Spinal cord (tissue), 10 donors: ENCODE results near the gene LRRC27. TPM values are rescaled to one million over a fixed set of nuclear protein-coding genes. Genes with fewer than 3 reads are reported as not detected.
A peak's percentile ranks its signal among the peaks of the same experiment; 100 is the strongest.

Source experiments
- DNase-seq, 6 donors: peaks; one replicate each; pipeline versions ENCODE4 v3.0.0 to v3.0.0-alpha.2; 2013 to 2015; ENCODE audit warnings: low spot score in 6 of 6, low read depth in 4 of 6
- H3K27ac ChIP-seq: one replicate; pipeline ENCODE4 v1.5.1; 2013; ENCODE audit warnings: low read depth, low read length, control low read depth
- H3K27me3 ChIP-seq: one replicate; pipeline ENCODE4 v1.6.1; 2013; ENCODE audit warnings: low read length; ENCODE audit not compliant: control insufficient read depth, insufficient read depth
- H3K36me3 ChIP-seq: one replicate; pipeline ENCODE4 v1.6.1; 2013; ENCODE audit warnings: low read length; ENCODE audit not compliant: control insufficient read depth, insufficient read depth
- H3K4me1 ChIP-seq: one replicate; pipeline ENCODE4 v1.6.1; 2013; ENCODE audit warnings: low read length; ENCODE audit not compliant: control insufficient read depth, insufficient read depth
- H3K4me3 ChIP-seq: one replicate; pipeline ENCODE4 v1.5.1; 2013; ENCODE audit warnings: low read depth, low read length, control low read depth
- H3K9me3 ChIP-seq: one replicate; pipeline ENCODE4 v1.6.1; 2013; ENCODE audit warnings: low read length; ENCODE audit not compliant: control insufficient read depth, insufficient read depth
- WGBS: methylation state at CpG from one replicate; pipeline ENCODE4 v1.1.5; 2013; ENCODE audit warnings: missing lambda C conversion rate; ENCODE audit not compliant: insufficient coverage; 5-methylcytosine and 5-hydroxymethylcytosine counted together
- polyA plus RNA-seq, 2 donors: library from polyadenylated mRNA; unstranded; fragments of 120-200 nt; gene quantifications; one replicate each; pipeline ENCODE4 v1.2.1, GENCODE V29; 2013; ENCODE audit not compliant: insufficient read length in 2 of 2
- total RNA-seq, 2 donors: library from RNA; depleted of rRNA in 1 of 2; stranded (reverse); fragments of 120-200 nt in 1 of 2; fragments of >200 nt in 1 of 2; gene quantifications; one replicate each; pipeline versions ENCODE4 v1.2.3 to v1.2.4, GENCODE V29; 2013 to 2014
- donor health status: healthy.

LRRC27 gene
- total and polyA plus RNA-seq, 4 donors: 19.5 to 31.2 (median 26.5) TPM

- Histone ChIP-seq H3K27me3 (no peaks in the 10 kb centered on the region), H3K4me3 (peak overlapping the region; percentile 51), H3K27ac (no peak overlapping the region), H3K4me1 (peaks cover 58% of the 10 kb centered on the region), H3K9me3 (no peaks in the 10 kb centered on the region), H3K36me3 (peaks cover 36% of the 10 kb centered on the region)
- peak in 2 of 6 donors; percentile 45 to 62 for DNase-seq
- 20% methylated on average over 40 of the region's 40 CpGs for WGBS
Observed at GRCh38 chr10:132397671-132398565, 65.9 kb downstream of the LRRC27 start.

GRCh38 chr10:132398566-132398991, 66.6 kb downstream of the LRRC27 start:
- Histone ChIP-seq H3K4me3 (no peak overlapping the region), H3K27me3 (no peaks in the 10 kb centered on the region), H3K9me3 (no peaks in the 10 kb centered on the region), H3K4me1 (peaks cover 58% of the 10 kb centered on the region), H3K36me3 (peaks cover 42% of the 10 kb centered on the region), H3K27ac (no peak overlapping the region)
- WGBS: 90% methylated on average over 9 of the region's 13 CpGs
- DNase-seq: no peak

GRCh38 chr10:132399117-132400035, 67.4 kb downstream of the LRRC27 start:
- H3K9me3 ChIP-seq: no peaks in the 10 kb centered on the region
- no peak for DNase-seq
- H3K27ac ChIP-seq: no peak overlapping the region
- 91% methylated on average over 27 of the region's 27 CpGs for WGBS
- no peaks in the 10 kb centered on the region for H3K27me3 ChIP-seq
- H3K4me1 ChIP-seq: peaks cover 54% of the 10 kb centered on the region
- H3K36me3 ChIP-seq: peaks cover 50% of the 10 kb centered on the region
- no peak overlapping the region for H3K4me3 ChIP-seq

GRCh38 chr10:132400041-132400546, 68.1 kb downstream of the LRRC27 start:
- no peaks in the 10 kb centered on the region for H3K27me3 ChIP-seq
- no peaks in the 10 kb centered on the region for H3K9me3 ChIP-seq
- H3K4me3 ChIP-seq: no peak overlapping the region
- no peak for DNase-seq
- H3K27ac ChIP-seq: no peak overlapping the region
- H3K36me3 ChIP-seq: peaks cover 57% of the 10 kb centered on the region
- peaks cover 52% of the 10 kb centered on the region for H3K4me1 ChIP-seq
- WGBS: 93% methylated on average over 9 of the region's 9 CpGs

- Histone ChIP-seq H3K4me3 (no peak overlapping the region), H3K4me1 (peaks cover 47% of the 10 kb centered on the region), H3K9me3 (no peaks in the 10 kb centered on the region), H3K36me3 (peaks cover 62% of the 10 kb centered on the region), H3K27me3 (no peaks in the 10 kb centered on the region), H3K27ac (no peak overlapping the region)
- DNase-seq: peak in 1 of 6 donors; percentile 43
- WGBS: 47% methylated on average over 14 of the region's 17 CpGs
Observed at GRCh38 chr10:132400547-132401151, 68.7 kb downstream of the LRRC27 start.

- H3K36me3 ChIP-seq: peaks cover 71% of the 10 kb centered on the region
- no peak overlapping the region for H3K4me3 ChIP-seq
- H3K27ac ChIP-seq: no peak overlapping the region
- no peak for DNase-seq
- no peaks in the 10 kb centered on the region for H3K9me3 ChIP-seq
- H3K27me3 ChIP-seq: no peaks in the 10 kb centered on the region
- 93% methylated on average over 19 of the region's 20 CpGs for WGBS
- H3K4me1 ChIP-seq: peaks cover 41% of the 10 kb centered on the region
Observed at GRCh38 chr10:132401401-132402118, 69.6 kb downstream of the LRRC27 start.

- 85% methylated on average over 19 of the region's 24 CpGs for WGBS
- no peaks in the 10 kb centered on the region for H3K9me3 ChIP-seq
- no peaks in the 10 kb centered on the region for H3K27me3 ChIP-seq
- no peak overlapping the region for H3K27ac ChIP-seq
- H3K36me3 ChIP-seq: peaks cover 84% of the 10 kb centered on the region
- no peak for DNase-seq
- H3K4me1 ChIP-seq: peaks cover 45% of the 10 kb centered on the region
- H3K4me3 ChIP-seq: no peak overlapping the region
Observed at GRCh38 chr10:132402781-132403241, 70.8 kb downstream of the LRRC27 start.

GRCh38 chr10:132403511-132404168, 71.6 kb downstream of the LRRC27 start:
- Histone ChIP-seq H3K36me3 (peaks cover 92% of the 10 kb centered on the region), H3K27me3 (no peaks in the 10 kb centered on the region), H3K27ac (no peak overlapping the region), H3K9me3 (no peaks in the 10 kb centered on the region), H3K4me1 (peaks cover 45% of the 10 kb centered on the region), H3K4me3 (no peak overlapping the region)
- no peak for DNase-seq
- 87% methylated on average over 20 of the region's 25 CpGs for WGBS
